ENCODE results near the gene B4GALNT4. TPM values are rescaled to one million over a fixed set of nuclear protein-coding genes. Genes with fewer than 3 reads are reported as not detected.

B4GALNT4 gene
- total and polyA plus RNA-seq, 2 of the 13 experiments (the other 11 are each of a cell fraction or from before 2014, with no cell fraction given) = 30.5 to 50.1 TPM

DNA sequence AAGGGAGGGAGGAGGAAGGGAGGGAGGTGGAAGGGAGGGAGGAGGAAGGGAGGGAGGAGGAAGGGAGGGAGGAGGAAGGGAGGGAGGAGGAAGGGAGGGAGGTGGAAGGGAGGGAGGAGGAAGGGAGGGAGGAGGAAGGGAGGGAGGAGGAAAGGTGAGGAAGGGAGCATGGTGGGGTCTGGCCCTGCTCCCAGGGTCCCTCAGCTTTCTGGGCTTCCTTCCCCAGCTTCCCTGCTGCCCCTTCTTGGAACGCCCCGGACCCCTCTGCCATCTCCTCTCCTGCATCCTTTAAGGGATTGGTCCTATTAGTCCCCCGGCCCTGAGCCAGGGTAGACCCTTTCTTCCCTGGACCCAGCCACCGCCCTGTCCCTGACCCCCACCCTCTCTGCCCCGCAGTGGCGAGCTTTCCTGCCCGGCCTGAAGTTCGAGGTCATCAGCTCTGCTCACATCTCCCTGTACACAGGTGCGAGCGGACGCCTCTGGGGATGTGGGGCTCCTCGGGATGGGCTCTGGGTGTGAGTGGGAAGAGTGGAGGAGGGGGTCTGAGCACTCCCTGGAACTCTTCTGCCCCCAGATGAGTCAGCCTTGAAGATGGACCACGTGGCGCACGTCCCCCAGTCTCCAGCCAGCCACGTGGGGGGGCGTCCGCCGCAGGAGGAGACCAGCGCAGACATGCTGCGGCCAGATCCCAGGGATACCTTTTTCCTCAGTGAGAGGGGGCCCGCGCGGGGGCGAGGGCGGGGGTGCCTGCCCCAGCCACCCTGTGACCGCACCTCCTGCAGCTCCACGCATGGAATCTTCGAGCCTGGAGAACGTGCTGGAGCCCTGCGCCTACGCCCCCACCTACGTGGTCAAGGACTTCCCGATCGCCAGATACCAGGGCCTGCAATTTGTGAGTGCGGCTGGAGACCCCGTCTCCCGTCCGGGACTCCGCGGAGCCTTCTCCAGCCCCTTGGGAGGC lies 6.0 kb downstream of the B4GALNT4 start:
- no peaks in the 10 kb centered on the region for H3K27me3 ChIP-seq (ENCODE audit: control insufficient read depth in 1 of 2, insufficient read depth in 2 of 2, low read length in 2 of 2)
- no peak for TF ChIP-seq KLF11 (CRISPR knock-in tag; IDR thresholded peaks at IDR 0.05)
- no peak for TF ChIP-seq ZNF225 (CRISPR knock-in tag; IDR thresholded peaks at IDR 0.05)
- TF ChIP-seq ZFYVE20 (CRISPR knock-in tag; IDR thresholded peaks at IDR 0.05; ENCODE audit: borderline replicate concordance, low read depth) = no peak
- peak; percentile 61 for TF ChIP-seq ZBTB38 (CRISPR knock-in tag; IDR thresholded peaks at IDR 0.05)
- TF ChIP-seq PCBP1 (IDR thresholded peaks at IDR 0.05; ENCODE audit: borderline replicate concordance, low read depth, low read length) = peak; percentile 81; the same call in 1 of the 2 replicates
- TF ChIP-seq RBFOX2 (IDR thresholded peaks at IDR 0.05; ENCODE audit: low read depth, low read length) = 0 out of 2 replicates have a peak, but pooled peaks have one; percentile 27
- TF ChIP-seq CCAR2 (optimal IDR thresholded peaks at IDR 0.05; ENCODE audit: low read depth, low read length) = no peak
- no peak for TF ChIP-seq SNAPC2 (CRISPR knock-in tag; IDR thresholded peaks at IDR 0.05)
- TF ChIP-seq PHF21A (CRISPR knock-in tag; IDR thresholded peaks at IDR 0.05) = no peak
- TF ChIP-seq, protein P1, sequence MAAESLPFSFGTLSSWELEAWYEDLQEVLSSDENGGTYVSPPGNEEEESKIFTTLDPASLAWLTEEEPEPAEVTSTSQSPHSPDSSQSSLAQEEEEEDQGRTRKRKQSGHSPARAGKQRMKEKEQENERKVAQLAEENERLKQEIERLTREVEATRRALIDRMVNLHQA (CRISPR knock-in tag; IDR thresholded peaks at IDR 0.05) = no peak
- TF ChIP-seq, protein P2, sequence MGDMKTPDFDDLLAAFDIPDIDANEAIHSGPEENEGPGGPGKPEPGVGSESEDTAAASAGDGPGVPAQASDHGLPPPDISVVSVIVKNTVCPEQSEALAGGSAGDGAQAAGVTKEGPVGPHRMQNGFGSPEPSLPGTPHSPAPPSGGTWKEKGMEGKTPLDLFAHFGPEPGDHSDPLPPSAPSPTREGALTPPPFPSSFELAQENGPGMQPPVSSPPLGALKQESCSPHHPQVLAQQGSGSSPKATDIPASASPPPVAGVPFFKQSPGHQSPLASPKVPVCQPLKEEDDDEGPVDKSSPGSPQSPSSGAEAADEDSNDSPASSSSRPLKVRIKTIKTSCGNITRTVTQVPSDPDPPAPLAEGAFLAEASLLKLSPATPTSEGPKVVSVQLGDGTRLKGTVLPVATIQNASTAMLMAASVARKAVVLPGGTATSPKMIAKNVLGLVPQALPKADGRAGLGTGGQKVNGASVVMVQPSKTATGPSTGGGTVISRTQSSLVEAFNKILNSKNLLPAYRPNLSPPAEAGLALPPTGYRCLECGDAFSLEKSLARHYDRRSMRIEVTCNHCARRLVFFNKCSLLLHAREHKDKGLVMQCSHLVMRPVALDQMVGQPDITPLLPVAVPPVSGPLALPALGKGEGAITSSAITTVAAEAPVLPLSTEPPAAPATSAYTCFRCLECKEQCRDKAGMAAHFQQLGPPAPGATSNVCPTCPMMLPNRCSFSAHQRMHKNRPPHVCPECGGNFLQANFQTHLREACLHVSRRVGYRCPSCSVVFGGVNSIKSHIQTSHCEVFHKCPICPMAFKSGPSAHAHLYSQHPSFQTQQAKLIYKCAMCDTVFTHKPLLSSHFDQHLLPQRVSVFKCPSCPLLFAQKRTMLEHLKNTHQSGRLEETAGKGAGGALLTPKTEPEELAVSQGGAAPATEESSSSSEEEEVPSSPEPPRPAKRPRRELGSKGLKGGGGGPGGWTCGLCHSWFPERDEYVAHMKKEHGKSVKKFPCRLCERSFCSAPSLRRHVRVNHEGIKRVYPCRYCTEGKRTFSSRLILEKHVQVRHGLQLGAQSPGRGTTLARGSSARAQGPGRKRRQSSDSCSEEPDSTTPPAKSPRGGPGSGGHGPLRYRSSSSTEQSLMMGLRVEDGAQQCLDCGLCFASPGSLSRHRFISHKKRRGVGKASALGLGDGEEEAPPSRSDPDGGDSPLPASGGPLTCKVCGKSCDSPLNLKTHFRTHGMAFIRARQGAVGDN (CRISPR knock-in tag; IDR thresholded peaks at IDR 0.05) = 0 out of 2 replicates have a peak, but pooled peaks have one; percentile 13
- no peak for TF ChIP-seq ZBTB20 (CRISPR knock-in tag; IDR thresholded peaks at IDR 0.05; ENCODE audit: borderline replicate concordance, low read depth)
- peak; percentile 69 for TF ChIP-seq AGO2 (optimal IDR thresholded peaks at IDR 0.05; ENCODE audit: low read depth, low read length)
- no peak for TF ChIP-seq ZNF749 (CRISPR knock-in tag; IDR thresholded peaks at IDR 0.05; ENCODE audit: borderline replicate concordance)
- peak; percentile 83 for TF ChIP-seq HNRNPK (IDR thresholded peaks at IDR 0.05; ENCODE audit: low read depth, low read length, poor library complexity, severe bottlenecking)
- TF ChIP-seq PCBP2 (optimal IDR thresholded peaks at IDR 0.05; ENCODE audit: low read depth, low read length, poor library complexity, severe bottlenecking) = peak; percentile 27
- H4K20me1 ChIP-seq (ENCODE audit: insufficient read depth, low read length) = 0 out of 2 replicates have a peak, but pooled peaks cover 4% of the 10 kb centered on the region
- BruUV-seq (replicated peaks) = no TSS peak
- H3K9ac ChIP-seq (ENCODE audit: insufficient read depth, low read depth, low read length) = no peak overlapping the region
- no peak overlapping the region for H3K27ac ChIP-seq (ENCODE audit: extremely low read length, insufficient read depth, low read length)
- H3K79me2 ChIP-seq (ENCODE audit: insufficient read depth, low read length) = no peaks in the 10 kb centered on the region
- DNase-seq (ENCODE audit: low spot score) (no peak), FAIRE-seq (no peak), ATAC-seq (no peak)
- no peak overlapping the region for H3K4me3 ChIP-seq (replicated peaks in 1 of 3; ENCODE audit: insufficient read depth in 1 of 3, low read depth in 2 of 3, low read length in 3 of 3)
- no peak overlapping the region for H2AFZ ChIP-seq (ENCODE audit: low read length)
- ChIA-PET CTCF (ENCODE audit: low intra/inter-chr PET ratio, low total read pairs) (no interaction called here), POLR2A (no interaction called here)
- intact Hi-C loops (cut with micrococcal nuclease; ENCODE audit: unreplicated experiment) (loop anchor here (2.0 kb wide), 1 partner anchor 17 kb away; no protein-coding TSS in a partner anchor), in situ Hi-C loops (cut with HindIII; ENCODE audit: extremely low pct_ligation_motif_present, low pct_unique_long_range_greater_than_20kb) (no loop called here)
- H3K9me3 ChIP-seq (ENCODE audit: low read length) = no peaks in the 10 kb centered on the region
- peaks cover 0 to 11% of the 10 kb centered on the region in 2 experiments; a peak in 3 of 5 replicates for H3K36me3 ChIP-seq (replicated peaks in 1 of 2; ENCODE audit: control insufficient read depth in 1 of 2, insufficient read depth in 2 of 2, low read length in 2 of 2)
- peaks cover 41% of the 10 kb centered on the region for H3K4me1 ChIP-seq (ENCODE audit: insufficient read depth, low read length)
- H3K4me2 ChIP-seq (ENCODE audit: low read depth, low read length) = no peak overlapping the region
- 89% methylated on average over 21 of the region's 41 CpGs for WGBS (ENCODE audit: low lambda C conversion rate)
